DND-41 (cell line): ENCODE data around the gene ATXN7L1.

Source experiments
- ATAC-seq: fragments of 200-7000 bp; cut with Tn5 transposase; 3 replicates; pipeline ENCODE4 v1.9.1; 2021; ENCODE audit warnings: low read depth; ENCODE audit not compliant: insufficient read depth
- DNase-seq: peaks from one replicate; pipeline ENCODE4 v3.0.0-alpha.2; 2020
- H2AFZ ChIP-seq: 2 replicates; pipeline ENCODE4 v1.6.0; 2012; ENCODE audit warnings: low read depth, low read length
- H3K27ac ChIP-seq: 2 replicates; pipeline ENCODE4 v1.5.1; 2012; ENCODE audit warnings: low read length, inconsistent platforms
- H3K27me3 ChIP-seq: fragments of 200-600 bp; sonication (generic); 2 replicates; pipeline ENCODE4 v1.6.0; 2012; ENCODE audit warnings: low read length, mild to moderate bottlenecking, inconsistent platforms; ENCODE audit not compliant: insufficient read depth, poor library complexity
- H3K36me3 ChIP-seq: 2 replicates; pipeline ENCODE4 v1.5.1; 2012; ENCODE audit warnings: low read length, inconsistent platforms; ENCODE audit not compliant: insufficient read depth
- H3K4me1 ChIP-seq: 2 replicates; pipeline ENCODE4 v1.5.1; 2012; ENCODE audit warnings: mild to moderate bottlenecking, low read length; ENCODE audit not compliant: insufficient read depth
- H3K4me2 ChIP-seq: 2 replicates; pipeline ENCODE4 v1.6.0; 2012; ENCODE audit warnings: mild to moderate bottlenecking, moderate library complexity, low read length, inconsistent platforms; ENCODE audit not compliant: insufficient read depth
- H3K4me3 ChIP-seq, 2 experiments: fragments of 200-600 bp in 1 of 2; shearing (Covaris generic) in 1 of 2; 2 replicates each; pipeline ENCODE4 v1.5.1; 2012 to 2016; ENCODE audit warnings: inconsistent platforms in 2 of 2, low read length in 2 of 2, mild to moderate bottlenecking in 2 of 2, low read depth in 1 of 2, moderate library complexity in 1 of 2
- H3K79me2 ChIP-seq: 2 replicates; pipeline ENCODE4 v1.6.0; 2012; ENCODE audit warnings: low read length, inconsistent platforms; ENCODE audit not compliant: insufficient read depth
- H3K9ac ChIP-seq: 2 replicates; pipeline ENCODE4 v1.6.0; 2012; ENCODE audit warnings: low read depth, mild to moderate bottlenecking, inconsistent platforms, low read length, moderate library complexity
- H3K9me3 ChIP-seq: 2 replicates; pipeline ENCODE4 v1.5.1; 2012; ENCODE audit warnings: low read length, moderate library complexity, mild to moderate bottlenecking, inconsistent platforms; ENCODE audit not compliant: insufficient read depth, severe bottlenecking
- H4K20me1 ChIP-seq: 2 replicates; pipeline ENCODE4 v1.6.0; 2012; ENCODE audit warnings: low read length; ENCODE audit not compliant: insufficient read depth
- CTCF ChIP-seq: IDR thresholded peaks from 2 replicates; pipeline ENCODE4 v1.5.1; 2012; ENCODE audit warnings: borderline replicate concordance, low read length, moderate library complexity, mild to moderate bottlenecking; ENCODE audit not compliant: poor library complexity, severe bottlenecking; ENCODE audit errors: extremely low read depth
- EZH2 ChIP-seq: IDR thresholded peaks from 3 replicates; pipeline ENCODE4 v1.6.1; 2012; ENCODE audit warnings: borderline replicate concordance, low read depth, mild to moderate bottlenecking, moderate library complexity, low read length, inconsistent platforms; ENCODE audit not compliant: severe bottlenecking

Gene ATXN7L1

GRCh38 chr7:105768117-105768516, 108.3 kb downstream of the ATXN7L1 start:
- no peak overlapping the region for H3K27ac ChIP-seq
- no peak overlapping the region for H3K4me3 ChIP-seq
- TF ChIP-seq EZH2 (no peak), CTCF (no peak)

GRCh38 chr7:105766421-105767073, 109.9 kb downstream of the ATXN7L1 start:
- no peaks in the 10 kb centered on the region; the same call in 1 of the 2 replicates for H4K20me1 ChIP-seq
- no peaks in the 10 kb centered on the region for H3K9me3 ChIP-seq

More at GRCh38 chr7:105768117-105768516, 108.3 kb downstream of the ATXN7L1 start:
- H3K9ac ChIP-seq: no peak overlapping the region
- no peaks in the 10 kb centered on the region for H3K27me3 ChIP-seq
- no peaks in the 10 kb centered on the region for H3K4me1 ChIP-seq
- DNase-seq (no peak), ATAC-seq (no peak)
- H3K4me2 ChIP-seq: no peak overlapping the region
- no peaks in the 10 kb centered on the region for H3K36me3 ChIP-seq
- H3K79me2 ChIP-seq: no peaks in the 10 kb centered on the region
- no peak overlapping the region for H2AFZ ChIP-seq
- H3K9me3 ChIP-seq: no peaks in the 10 kb centered on the region
- H4K20me1 ChIP-seq: no peaks in the 10 kb centered on the region; the same call in 1 of the 2 replicates

GRCh38 chr7:105765846-105766245, 110.6 kb downstream of the ATXN7L1 start:
- H3K9ac ChIP-seq: no peak overlapping the region
- H3K27me3 ChIP-seq: no peaks in the 10 kb centered on the region
- no peaks in the 10 kb centered on the region for H3K36me3 ChIP-seq
- H3K4me2 ChIP-seq: no peak overlapping the region
- H3K9me3 ChIP-seq: no peaks in the 10 kb centered on the region
- no peaks in the 10 kb centered on the region for H3K4me1 ChIP-seq
- DNase-seq (no peak), ATAC-seq (no peak)
- H3K27ac ChIP-seq: no peak overlapping the region
- no peak overlapping the region for H2AFZ ChIP-seq
- no peak overlapping the region for H3K4me3 ChIP-seq
- TF ChIP-seq EZH2: no peak
- no peak for TF ChIP-seq CTCF
- peaks cover 2% of the 10 kb centered on the region; the same call in 1 of the 2 replicates for H4K20me1 ChIP-seq
- no peaks in the 10 kb centered on the region for H3K79me2 ChIP-seq

More at GRCh38 chr7:105766421-105767073, 109.9 kb downstream of the ATXN7L1 start:
- Histone ChIP-seq H2AFZ (no peak overlapping the region), H3K4me3 (no peak overlapping the region), H3K9ac (no peak overlapping the region), H3K4me1 (no peaks in the 10 kb centered on the region), H3K27ac (no peak overlapping the region), H3K36me3 (no peaks in the 10 kb centered on the region), H3K4me2 (no peak overlapping the region), H3K27me3 (no peaks in the 10 kb centered on the region), H3K79me2 (no peaks in the 10 kb centered on the region)
- no peak for ATAC-seq
- TF ChIP-seq EZH2 (no peak), CTCF (no peak)
- DNase-seq: no peak
